Activated T-cell treated with anti-CD3 and anti-CD28 coated beads for 4 hours (primary cell): ENCODE data around the gene COL5A3.
"Not testable (repeated sequence)": the region's sequence is repeated elsewhere in the genome, so short reads cannot be mapped to it uniquely, and the experiment has no call there.

Experiments used
- DNase-seq: peaks from one replicate; pipeline ENCODE4 v3.0.0-alpha.2; 2020

Gene COL5A3

DNA sequence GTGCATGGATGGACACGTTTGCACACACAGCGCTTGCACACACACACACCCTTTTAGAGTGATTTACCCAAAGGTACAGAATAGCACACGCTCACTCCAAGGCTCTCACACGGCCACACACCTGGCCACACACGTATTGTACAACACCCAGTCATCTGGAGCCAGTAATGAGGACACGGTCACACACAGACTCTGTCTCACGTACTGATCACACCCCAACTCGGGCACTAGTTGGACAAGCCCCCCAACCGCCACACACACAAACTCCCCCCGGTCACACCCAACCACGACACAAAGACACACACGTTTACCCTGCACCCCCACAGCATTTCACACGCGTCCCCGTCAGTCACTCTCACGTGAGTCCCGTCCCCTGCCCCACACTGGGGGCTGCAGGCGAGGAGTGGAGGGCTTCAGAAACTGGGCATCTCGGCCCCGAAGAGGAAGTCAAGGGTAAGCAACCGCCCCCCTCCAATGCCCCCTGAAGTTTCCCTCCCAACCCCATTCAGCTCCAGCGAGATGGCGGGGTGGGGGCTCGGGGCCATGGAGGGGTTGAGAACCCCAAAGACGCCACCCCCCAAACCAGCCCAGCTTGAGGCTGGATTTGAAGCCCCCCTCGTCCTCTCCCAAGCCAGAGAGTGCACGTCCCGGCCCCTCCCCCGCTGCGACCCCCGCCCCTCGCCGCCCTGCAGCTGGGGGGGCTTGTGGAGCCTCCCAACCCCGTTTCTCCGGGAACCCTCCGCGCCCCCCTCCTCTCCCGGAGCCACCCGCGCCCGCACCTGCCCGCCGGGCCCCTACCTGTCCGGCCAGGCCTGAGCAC, 74.6 kb downstream of the COL5A3 start:
- DNase-seq, result no peak

DNA sequence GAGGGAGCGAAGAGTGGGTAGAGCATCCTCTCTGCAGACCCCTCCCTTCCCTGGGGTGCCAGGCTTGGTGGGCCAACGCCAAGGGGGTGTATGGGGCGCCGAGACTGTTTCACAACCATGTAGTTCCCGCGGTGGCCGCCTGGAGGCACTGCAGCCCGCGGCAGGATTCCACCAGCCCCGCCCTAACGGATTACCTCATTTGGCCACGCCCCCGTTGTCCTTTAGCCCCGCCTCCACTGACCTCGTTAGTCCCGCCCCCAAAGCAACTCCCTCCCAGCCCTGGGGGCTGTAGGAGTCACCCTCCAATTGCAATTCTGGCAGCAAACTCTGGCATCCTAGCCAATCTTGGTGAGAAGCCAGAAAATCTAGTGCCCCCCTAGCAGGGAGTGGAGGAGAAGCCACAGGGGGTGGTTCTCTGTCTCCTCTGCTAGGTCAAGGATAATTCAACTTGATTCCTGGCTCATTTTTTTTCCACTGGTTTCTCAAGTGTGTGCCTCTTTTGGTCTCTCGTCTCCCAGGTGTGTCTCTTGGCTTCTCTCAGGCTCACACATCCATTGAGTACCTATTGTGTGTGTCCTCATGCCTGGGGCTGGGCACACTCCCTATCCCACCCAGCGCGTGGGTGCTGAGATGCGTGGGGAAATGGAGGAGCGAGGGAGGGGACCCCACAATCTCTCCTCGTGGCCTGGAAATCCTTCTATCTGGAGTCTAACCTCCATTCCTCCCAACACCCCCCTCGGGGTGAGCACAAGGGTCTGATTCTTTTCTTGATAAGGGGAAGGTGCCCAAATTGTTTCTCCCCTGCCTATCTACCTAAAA, 76.0 kb downstream of the COL5A3 start:
- DNase-seq, result peak; percentile 82

- no peak for DNase-seq
These were observed 77.5 kb downstream of the COL5A3 start for GRCh38 chr19:9932835-9933234.

DNA sequence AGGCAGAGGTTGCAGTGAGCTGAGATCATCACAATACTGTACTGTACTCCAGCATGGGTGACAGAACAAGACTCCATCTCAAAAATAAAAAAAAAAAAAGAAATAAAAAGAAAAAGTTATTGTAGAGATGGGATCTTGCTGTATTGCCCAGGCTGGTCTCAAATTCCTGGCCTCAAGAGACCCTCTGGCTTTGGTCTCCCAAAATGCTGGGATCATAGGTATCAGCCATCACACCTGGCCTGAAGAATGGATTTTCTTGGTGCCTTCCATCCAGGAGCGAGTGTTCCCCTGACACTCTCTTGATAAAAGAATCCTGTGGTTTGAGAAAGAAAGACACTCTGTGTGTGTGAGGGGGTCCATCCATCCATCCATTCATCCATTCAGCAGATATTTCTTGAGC, 78.7 kb downstream of the COL5A3 start:
- no peak for DNase-seq

- no peak for DNase-seq
These were observed 86.9 kb downstream of the COL5A3 start for GRCh38 chr19:9923440-9923839.

DNA sequence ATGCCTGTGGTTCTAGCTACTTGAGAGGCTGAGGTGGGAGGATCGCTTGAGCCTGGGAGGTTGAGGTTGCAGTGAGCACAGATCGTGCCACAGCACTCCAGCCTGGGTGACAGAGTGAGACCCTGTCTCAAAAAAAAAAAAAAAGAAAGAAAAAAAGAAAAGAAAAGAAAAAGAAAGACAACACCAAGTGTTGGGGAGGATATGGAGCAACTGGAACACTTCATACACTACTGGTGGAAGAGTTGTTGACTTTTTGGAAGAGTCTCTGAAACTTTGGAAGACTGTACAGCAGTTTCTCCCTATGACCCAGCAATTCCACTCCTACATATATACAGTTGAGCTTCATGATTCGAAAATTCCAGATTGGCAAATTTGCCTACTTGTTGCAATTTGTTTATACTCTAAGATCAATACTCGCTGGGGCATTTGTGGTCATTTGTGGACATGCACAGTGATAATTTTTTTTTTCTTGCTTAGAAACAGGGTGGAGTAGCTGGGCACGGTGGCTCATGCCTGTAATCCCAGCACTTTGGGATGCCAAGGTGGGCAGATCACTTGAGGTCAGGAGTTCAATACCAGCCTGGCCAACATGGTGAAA, 87.4 kb downstream of the COL5A3 start:
- DNase-seq, result not testable (repeated sequence)

GRCh38 chr19:9917321-9917720, 93.0 kb downstream of the COL5A3 start:
- DNase-seq, result no peak

DNA sequence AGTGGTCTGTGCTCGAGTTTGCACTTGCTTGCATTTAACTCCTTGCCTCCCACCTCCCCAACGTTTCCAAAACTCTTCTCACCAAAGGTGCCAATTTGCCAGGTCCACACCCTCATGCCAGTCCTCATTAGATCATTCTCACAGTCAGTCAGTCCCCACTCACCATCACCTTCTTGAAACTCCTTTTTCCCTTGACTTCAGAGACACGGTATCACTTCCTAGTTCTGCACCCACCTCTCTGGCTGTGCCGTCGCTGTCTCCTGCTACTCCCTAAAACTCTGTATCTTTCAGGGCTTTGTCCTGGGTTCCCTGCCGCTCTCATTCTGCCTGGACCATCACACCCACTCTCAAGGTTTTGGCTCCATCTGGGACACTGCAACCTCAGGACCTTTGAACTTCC, 93.6 kb downstream of the COL5A3 start:
- no peak for DNase-seq

- peak; percentile 76 for DNase-seq
These were observed 95.7 kb downstream of the COL5A3 start for GRCh38 chr19:9914315-9915207.

GRCh38 chr19:9914001-9914314, 96.3 kb downstream of the COL5A3 start:
- DNase-seq, result no peak

GRCh38 chr19:9913237-9914000, 96.9 kb downstream of the COL5A3 start:
- DNase-seq, result no peak

GRCh38 chr19:9912551-9913236, 97.6 kb downstream of the COL5A3 start:
- DNase-seq, result no peak

DNA sequence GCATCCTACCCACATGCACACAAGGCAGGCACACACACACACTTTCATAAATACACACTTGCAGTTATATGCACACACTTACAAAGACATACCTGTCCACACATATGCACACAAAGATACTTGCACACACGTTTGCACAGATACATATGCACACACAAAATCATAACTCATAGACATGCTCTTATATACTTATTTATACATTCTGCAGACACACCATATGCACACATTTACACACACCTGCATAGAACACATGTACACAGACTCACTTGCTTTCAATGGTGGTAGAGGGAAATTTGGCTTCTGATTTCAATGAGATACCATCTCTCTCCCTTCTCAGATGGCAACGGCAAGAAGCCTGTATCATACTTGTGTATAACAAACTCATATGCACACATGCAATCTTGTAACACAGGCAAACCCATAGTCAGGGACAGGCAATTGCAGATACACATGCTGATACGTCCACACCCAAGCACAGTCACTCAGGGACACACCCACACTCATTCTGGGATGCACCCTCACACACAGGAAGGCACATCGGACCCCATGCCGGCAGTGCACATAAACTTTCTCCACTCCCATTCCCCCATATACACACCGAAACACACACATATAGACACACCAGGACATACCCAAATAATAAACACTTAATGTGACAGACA, 98.6 kb downstream of the COL5A3 start:
- no peak for DNase-seq

DNA sequence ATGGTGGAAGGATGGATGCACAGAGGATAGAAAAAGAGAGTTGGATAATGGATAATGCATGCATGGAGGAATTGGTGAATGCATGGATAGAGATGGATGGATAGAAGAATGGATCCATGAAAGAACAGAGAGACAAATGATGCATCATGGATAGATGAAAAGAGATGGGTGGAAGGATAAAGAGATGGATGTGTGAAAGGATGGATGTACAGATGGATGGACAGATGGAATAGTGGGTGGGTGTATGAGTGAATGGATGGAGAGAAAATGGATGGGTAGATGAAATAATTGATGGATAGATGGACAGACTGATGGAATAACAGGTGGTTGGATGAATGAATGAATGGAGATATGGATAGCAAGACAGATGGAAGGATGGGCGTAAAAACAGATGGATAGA, 99.7 kb downstream of the COL5A3 start:
- DNase-seq, result no peak
